Measurements from ENCODE around the gene GFI1B.

The GFI1B gene

DNA sequence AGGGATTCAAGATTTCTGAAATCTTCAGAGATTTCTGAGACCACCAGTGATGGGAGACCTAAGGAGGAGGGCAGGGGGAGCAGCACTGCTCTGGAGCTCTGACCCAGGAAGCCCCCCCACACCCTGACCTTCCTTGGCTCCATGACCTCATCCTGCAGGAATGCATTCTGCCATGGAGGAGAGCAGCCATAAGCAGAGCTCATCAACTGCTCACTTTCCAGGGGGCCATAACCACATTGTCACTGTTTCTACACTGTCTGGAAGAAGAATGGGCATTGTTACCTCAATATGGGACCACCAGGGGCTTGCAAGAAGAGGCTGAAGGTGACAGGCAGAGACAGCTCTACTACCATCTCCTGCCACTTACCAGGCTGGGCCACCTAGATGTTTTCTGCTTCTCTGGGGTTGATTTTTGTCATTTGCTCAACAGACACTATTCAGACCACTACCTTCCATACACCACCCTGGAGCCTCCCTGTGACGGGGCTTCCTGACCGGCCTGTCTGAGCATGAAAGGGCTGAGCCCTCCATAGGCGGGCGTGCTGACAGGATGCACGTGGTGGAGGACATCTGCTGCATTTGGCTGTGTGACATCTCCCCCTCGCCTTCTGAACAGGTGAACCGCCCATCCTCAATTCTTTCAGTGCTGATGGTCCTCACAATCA is 31.7 kb upstream of the GFI1B start:
- Histone ChIP-seq H3K4me3 (ENCODE audit: low read depth, low read length) (no peak overlapping the region), H3K27me3 (no peaks in the 10 kb centered on the region), H3K36me3 (no peaks in the 10 kb centered on the region; the same call in 1 of the 2 replicates), H3K4me1 (no peaks in the 10 kb centered on the region; the same call in 1 of the 2 replicates), H3K9me3 (no peaks in the 10 kb centered on the region)
- TF ChIP-seq, protein P1, sequence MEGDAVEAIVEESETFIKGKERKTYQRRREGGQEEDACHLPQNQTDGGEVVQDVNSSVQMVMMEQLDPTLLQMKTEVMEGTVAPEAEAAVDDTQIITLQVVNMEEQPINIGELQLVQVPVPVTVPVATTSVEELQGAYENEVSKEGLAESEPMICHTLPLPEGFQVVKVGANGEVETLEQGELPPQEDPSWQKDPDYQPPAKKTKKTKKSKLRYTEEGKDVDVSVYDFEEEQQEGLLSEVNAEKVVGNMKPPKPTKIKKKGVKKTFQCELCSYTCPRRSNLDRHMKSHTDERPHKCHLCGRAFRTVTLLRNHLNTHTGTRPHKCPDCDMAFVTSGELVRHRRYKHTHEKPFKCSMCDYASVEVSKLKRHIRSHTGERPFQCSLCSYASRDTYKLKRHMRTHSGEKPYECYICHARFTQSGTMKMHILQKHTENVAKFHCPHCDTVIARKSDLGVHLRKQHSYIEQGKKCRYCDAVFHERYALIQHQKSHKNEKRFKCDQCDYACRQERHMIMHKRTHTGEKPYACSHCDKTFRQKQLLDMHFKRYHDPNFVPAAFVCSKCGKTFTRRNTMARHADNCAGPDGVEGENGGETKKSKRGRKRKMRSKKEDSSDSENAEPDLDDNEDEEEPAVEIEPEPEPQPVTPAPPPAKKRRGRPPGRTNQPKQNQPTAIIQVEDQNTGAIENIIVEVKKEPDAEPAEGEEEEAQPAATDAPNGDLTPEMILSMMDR (IDR thresholded peaks at IDR 0.05; ENCODE audit: low read depth, low read length), result no peak
- no peak for DNase-seq

GRCh38 chr9:132947756-132948155 is 30.7 kb upstream of the GFI1B start:
- Histone ChIP-seq H3K36me3 (no peaks in the 10 kb centered on the region; the same call in 1 of the 2 replicates), H3K4me1 (no peaks in the 10 kb centered on the region; the same call in 1 of the 2 replicates), H3K9me3 (no peaks in the 10 kb centered on the region), H3K4me3 (ENCODE audit: low read depth, low read length) (no peak overlapping the region), H3K27me3 (no peaks in the 10 kb centered on the region)
- no peak for DNase-seq
- TF ChIP-seq, protein P1 (IDR thresholded peaks at IDR 0.05; ENCODE audit: low read depth, low read length), result no peak

- no peaks in the 10 kb centered on the region for H3K27me3 ChIP-seq
- no peak for DNase-seq
- TF ChIP-seq, protein P1 (IDR thresholded peaks at IDR 0.05; ENCODE audit: low read depth, low read length), result no peak
- H3K9me3 ChIP-seq, result no peaks in the 10 kb centered on the region
- H3K36me3 ChIP-seq, result no peaks in the 10 kb centered on the region; the same call in 1 of the 2 replicates
- H3K4me1 ChIP-seq, result no peaks in the 10 kb centered on the region; the same call in 1 of the 2 replicates
- H3K4me3 ChIP-seq (ENCODE audit: low read depth, low read length), result no peak overlapping the region
Observed at GRCh38 chr9:132948482-132949050, 29.9 kb upstream of the GFI1B start.

DNA sequence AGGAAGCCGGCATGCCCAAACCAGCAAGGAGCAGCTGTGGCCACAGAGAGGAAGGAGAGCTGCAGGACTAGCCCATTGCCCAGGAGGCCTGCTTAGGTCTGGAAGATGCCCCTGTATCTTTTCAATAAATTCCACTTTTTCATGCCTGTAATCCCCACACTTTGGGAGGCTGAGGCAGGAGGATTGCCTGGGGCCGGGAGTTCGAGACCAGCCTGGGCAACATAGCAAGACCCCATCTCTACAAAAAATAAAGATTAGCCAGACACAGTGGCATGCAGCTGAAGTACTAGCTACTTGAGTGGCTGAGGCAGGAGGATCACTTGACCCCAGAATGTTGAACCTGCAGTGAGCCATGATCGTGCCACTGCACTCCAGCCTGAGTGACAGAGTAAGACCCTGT is 28.8 kb upstream of the GFI1B start:
- Histone ChIP-seq H3K27me3 (no peaks in the 10 kb centered on the region), H3K4me3 (ENCODE audit: low read depth, low read length) (no peak overlapping the region), H3K9me3 (no peaks in the 10 kb centered on the region), H3K36me3 (no peaks in the 10 kb centered on the region), H3K4me1 (no peaks in the 10 kb centered on the region; the same call in 1 of the 2 replicates)
- TF ChIP-seq, protein P1 (IDR thresholded peaks at IDR 0.05; ENCODE audit: low read depth, low read length), result no peak
- no peak for DNase-seq

- no peaks in the 10 kb centered on the region for H3K36me3 ChIP-seq
- no peak overlapping the region for H3K4me3 ChIP-seq (ENCODE audit: low read depth, low read length)
- H3K27me3 ChIP-seq, result no peaks in the 10 kb centered on the region
- TF ChIP-seq, protein P1 (IDR thresholded peaks at IDR 0.05; ENCODE audit: low read depth, low read length), result no peak
- DNase-seq, result no peak
- no peaks in the 10 kb centered on the region for H3K9me3 ChIP-seq
- no peaks in the 10 kb centered on the region for H3K4me1 ChIP-seq
Observed at GRCh38 chr9:132955123-132955522, 23.4 kb upstream of the GFI1B start.

- Histone ChIP-seq H3K4me1 (no peaks in the 10 kb centered on the region), H3K27me3 (no peaks in the 10 kb centered on the region), H3K9me3 (no peaks in the 10 kb centered on the region), H3K36me3 (no peaks in the 10 kb centered on the region), H3K4me3 (ENCODE audit: low read depth, low read length) (no peak overlapping the region)
- TF ChIP-seq, protein P1 (IDR thresholded peaks at IDR 0.05; ENCODE audit: low read depth, low read length), result no peak
- no peak for DNase-seq
Observed at GRCh38 chr9:132955768-132956167, 22.7 kb upstream of the GFI1B start.
